GM19468 (cell line): ENCODE results near the gene CFAP69.
"Not testable (repeated sequence)": the region's sequence is repeated elsewhere in the genome, so short reads cannot be mapped to it uniquely, and the experiment has no call there.

Experiments
- ATAC-seq: cut with Tn5 transposase; IDR thresholded peaks from one replicate; pipeline ENCODE4 v1.9.1; 2021; ENCODE audit warnings: mild to moderate bottlenecking, moderate library complexity, moderate number of reproducible peaks; ENCODE audit not compliant: unreplicated experiment; ENCODE audit errors: extremely low read depth

CFAP69 gene

GRCh38 chr7:90229682-90230081 lies 15.3 kb upstream of the CFAP69 start:
- no peak for ATAC-seq

- ATAC-seq: no peak
Observed at GRCh38 chr7:90230834-90231233, 14.1 kb upstream of the CFAP69 start.

GRCh38 chr7:90231304-90231703 lies 13.7 kb upstream of the CFAP69 start:
- ATAC-seq: no peak

- ATAC-seq: no peak
Observed at GRCh38 chr7:90232430-90232829, 12.5 kb upstream of the CFAP69 start.

DNA sequence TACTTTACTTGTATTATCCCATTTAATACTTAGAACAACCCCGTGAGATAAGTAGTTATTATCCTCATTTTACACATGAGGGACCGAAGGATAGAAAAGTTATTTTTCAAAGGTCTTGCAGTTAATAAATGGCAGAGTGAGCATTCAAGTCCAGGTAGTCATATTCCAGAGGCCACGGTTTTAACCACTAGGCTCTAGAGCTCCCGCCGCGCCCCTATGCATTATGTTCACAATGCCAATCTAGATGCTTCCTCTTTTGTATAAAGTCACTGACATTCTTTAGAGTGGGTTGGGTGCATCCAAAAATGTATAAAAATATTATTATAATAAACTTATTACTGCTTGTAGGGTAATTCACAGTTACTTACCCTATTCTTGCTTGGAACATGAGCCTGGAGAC lies 11.4 kb upstream of the CFAP69 start:
- ATAC-seq: no peak

- ATAC-seq: no peak
Observed at GRCh38 chr7:90236721-90237289, 8.2 kb upstream of the CFAP69 start.

DNA sequence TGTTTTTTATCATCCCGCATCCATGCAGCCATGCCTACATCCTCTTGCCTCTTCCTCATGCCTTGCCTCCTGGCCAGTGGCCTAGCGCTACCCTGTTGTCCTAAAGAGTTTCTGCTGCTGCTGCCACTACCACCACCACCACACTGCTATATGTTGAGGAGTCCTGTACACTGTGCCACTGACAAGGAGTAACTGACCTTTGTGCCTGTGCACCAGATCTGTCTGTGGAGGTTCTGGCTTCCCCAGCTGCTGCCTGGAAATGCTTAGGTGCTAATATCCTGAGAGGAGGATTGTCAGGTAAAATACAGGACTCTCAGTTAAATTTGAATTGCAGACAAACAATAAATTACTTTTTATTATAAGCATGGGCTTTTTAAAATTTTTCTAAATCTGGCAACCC lies 7.0 kb upstream of the CFAP69 start:
- ATAC-seq: no peak

- no peak for ATAC-seq
Observed at GRCh38 chr7:90238583-90238982, 6.4 kb upstream of the CFAP69 start.

GRCh38 chr7:90239050-90239449 lies 5.9 kb upstream of the CFAP69 start:
- ATAC-seq: no peak

DNA sequence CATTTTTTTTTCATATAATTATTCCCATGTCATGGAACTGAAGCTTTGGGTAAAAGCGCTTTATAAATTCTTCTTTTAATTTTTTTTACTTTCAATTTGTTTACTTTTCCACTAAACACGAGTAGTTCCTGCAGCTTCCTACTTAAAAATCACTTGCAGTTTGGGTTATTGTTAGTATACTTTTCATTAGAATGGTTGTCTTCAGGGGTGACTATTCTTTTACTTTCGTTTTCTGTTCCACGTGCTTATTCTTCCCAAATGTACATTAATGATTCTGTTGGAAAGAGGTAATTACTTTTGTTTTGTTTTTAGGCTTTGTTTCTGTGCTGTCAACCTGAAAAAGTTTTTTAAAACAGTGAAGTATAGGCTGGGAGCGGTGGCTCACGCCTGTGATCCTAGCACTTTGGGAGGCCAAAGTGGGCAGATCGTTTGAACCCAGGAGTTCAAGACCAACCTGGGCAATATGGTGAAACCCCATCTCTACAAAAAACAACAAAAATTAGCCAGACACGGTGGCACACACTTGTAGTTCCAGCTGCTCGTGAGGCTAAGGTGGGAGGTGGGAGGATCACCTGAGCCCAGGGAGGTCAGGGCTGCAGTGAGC lies 5.2 kb upstream of the CFAP69 start:
- ATAC-seq: no peak

- ATAC-seq: peak; percentile 51
Observed at GRCh38 chr7:90242369-90243168, 2.4 kb upstream of the CFAP69 start.

GRCh38 chr7:90243556-90243955 lies 1.4 kb upstream of the CFAP69 start:
- ATAC-seq: no peak

DNA sequence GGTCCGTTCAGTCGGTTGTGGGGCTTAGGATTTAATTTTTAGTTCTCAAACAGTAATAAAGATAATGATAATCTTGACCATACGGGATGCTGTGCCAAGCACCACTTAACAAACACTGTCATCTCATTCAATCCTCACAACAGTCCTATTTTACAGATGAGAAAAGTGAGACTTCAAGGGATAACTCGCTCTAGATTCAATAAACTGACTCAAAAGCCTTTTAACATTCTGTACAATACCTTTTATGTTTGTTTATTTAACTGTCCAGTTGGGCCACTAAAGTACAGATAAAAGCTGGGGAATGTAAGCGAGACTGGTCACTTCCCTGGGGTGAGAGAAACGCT lies 437 bp upstream of the CFAP69 start:
- ATAC-seq: no peak

- ATAC-seq: no peak
Observed at GRCh38 chr7:90246171-90246570, 1.2 kb downstream of the CFAP69 start.

DNA sequence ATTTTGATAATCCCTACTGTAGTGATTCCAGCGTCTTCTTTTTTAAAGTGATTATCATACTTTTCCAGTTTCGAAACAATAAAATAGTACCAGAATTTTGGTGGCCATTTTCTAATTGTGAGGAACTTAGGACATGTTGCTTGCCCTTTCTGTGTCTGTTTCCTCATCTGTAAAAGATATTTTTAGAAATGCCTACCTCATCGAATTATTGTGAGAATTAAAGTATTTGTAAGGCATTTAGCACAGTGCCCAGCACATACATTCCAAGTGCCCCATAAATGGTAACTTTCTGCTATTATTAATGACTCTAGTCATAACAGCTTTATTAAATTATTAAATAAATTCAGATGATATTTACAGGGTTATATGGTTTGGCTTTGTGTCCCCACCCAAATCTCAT lies 3.7 kb downstream of the CFAP69 start:
- no peak for ATAC-seq

DNA sequence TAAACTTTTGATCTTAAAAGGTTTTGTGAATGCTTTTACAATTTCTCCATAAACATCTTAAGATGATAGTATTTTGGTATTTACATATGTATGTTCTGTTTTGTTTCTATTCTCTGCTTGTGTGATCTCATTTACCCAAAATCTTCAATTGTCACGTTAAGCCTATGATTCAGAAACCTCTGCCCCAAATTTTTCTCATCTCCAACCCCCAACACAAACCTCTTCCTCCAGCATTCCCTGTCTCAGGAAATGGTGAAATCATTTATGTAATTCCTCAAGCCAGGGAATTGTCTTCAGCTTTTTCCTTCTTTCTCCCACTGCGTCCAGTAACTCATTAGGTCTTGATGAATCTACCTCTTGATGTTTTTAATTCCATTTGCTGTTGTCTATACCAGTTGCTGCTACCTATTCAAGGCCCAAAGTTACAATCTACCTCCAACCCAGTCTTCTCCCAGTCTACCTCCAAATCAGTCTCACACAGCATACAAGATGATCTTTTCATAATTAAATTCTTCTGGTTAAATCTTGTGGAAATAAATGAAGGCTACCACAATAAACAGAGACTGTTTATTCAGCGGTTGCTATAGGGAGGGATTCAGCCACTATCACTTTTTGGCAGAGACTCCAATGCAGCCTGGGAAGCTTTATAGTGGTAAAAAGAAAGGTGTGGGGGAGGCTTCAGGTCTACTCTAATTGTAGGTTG lies 5.8 kb downstream of the CFAP69 start:
- ATAC-seq: no peak

DNA sequence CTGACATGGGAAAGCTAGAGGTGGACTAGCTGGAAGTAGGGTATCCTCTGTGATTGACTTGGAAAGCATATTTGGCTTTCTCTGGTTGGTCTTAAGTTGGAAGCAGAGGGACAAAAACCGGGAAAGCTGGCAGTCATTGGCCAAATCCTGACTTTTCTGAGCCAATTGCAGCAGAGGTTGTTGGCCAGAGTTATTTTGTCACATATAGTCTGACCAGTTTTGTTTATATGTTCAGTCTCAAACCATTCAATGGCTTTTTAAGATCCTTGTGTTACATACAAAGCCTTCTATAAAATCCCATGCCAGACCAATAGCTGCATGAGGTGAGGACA lies 6.3 kb downstream of the CFAP69 start:
- ATAC-seq: no peak

DNA sequence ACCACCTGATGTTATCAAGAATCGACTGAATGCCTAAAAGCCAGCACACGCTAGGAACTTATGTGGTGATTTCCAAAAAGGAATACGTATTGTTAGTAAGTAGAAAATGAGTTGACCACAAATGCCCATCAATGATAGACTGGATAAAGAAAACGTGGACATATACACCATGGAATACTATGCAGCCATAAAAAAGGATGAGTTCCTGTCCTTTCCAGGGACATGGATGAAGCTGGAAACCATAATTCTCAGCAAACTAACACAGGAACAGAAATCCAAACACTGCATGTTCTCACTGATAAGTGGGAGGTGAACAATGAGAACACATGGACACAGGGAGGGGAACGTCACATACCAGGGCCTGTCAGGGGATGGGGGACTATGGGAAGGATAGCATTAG lies 11.0 kb downstream of the CFAP69 start:
- ATAC-seq: not testable (repeated sequence)

DNA sequence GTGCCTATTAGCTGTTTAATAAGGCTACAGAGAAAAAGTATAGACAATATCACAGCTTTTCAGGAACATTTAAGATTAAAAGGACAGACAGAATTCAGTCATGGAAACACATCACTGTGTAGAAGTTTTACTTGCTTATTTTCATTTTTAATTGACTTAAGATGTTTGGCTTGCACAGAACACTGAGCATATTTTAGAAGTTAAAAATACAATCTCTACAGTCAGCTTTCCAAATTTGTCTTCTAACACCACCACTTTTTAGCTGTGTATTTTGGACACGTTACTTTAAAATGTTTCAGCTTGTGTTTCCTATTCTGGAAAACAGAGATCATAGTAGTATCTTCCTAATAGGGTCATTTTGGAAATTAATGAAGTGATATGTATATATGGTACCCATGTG lies 11.8 kb downstream of the CFAP69 start:
- no peak for ATAC-seq

GRCh38 chr7:90261441-90261840 lies 16.5 kb downstream of the CFAP69 start:
- no peak for ATAC-seq

GRCh38 chr7:90262438-90262837 lies 17.5 kb downstream of the CFAP69 start:
- peak; percentile 61 for ATAC-seq
